ENCODE measurements around the gene PHACTR3. TPM values are rescaled to one million over a fixed set of nuclear protein-coding genes. Genes with fewer than 3 reads are reported as not detected.

The PHACTR3 gene
- total RNA-seq, 1 donor, result not detected

DNA sequence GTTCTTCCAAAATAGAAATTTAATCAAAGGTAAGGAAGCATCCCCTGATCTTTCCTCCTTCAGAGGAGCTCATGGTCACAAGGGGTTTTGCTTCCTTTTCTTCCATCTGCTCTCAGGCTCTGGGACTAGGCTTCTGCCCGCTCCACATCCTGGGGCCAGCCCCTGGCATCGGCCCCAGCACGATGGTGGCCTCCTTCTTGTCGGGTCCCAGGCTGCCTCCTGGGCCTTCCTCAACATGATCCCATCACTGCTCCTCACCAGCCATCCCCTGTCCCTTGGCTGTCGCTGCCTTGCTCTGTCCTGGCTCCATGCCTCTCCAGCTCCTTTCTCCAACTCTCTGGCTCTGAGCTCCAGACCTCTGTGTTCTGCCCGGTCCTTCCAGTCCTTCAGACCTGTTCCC, 4.1 kb downstream of the PHACTR3 start:
- TF ChIP-seq, protein P1, sequence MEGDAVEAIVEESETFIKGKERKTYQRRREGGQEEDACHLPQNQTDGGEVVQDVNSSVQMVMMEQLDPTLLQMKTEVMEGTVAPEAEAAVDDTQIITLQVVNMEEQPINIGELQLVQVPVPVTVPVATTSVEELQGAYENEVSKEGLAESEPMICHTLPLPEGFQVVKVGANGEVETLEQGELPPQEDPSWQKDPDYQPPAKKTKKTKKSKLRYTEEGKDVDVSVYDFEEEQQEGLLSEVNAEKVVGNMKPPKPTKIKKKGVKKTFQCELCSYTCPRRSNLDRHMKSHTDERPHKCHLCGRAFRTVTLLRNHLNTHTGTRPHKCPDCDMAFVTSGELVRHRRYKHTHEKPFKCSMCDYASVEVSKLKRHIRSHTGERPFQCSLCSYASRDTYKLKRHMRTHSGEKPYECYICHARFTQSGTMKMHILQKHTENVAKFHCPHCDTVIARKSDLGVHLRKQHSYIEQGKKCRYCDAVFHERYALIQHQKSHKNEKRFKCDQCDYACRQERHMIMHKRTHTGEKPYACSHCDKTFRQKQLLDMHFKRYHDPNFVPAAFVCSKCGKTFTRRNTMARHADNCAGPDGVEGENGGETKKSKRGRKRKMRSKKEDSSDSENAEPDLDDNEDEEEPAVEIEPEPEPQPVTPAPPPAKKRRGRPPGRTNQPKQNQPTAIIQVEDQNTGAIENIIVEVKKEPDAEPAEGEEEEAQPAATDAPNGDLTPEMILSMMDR (IDR thresholded peaks at IDR 0.05; ENCODE audit: insufficient read depth, low read depth, low read length), result no peak
- no peak overlapping the region for H3K4me3 ChIP-seq (ENCODE audit: low read depth, low read length)
- DNase-seq (ENCODE audit: low read depth), result no peak

DNA sequence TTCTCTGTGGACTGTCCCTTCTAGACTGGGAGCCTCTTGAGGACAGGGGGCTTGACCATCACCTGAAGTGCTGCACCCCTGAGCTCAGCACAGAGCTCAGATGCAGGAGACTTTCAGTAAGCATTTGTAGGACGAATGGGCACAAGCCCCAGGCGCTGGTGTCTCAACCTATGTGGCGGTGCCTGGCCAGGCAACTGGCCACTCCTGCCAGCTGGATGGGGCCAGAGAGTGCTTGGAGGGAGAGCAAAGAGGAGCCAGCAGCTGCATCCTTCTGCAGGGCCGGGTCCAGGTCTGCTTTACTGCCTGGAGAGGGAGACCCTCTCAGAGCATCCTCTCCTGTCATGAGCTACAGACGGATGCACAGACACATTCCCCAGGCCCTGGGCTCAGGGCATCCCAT, 4.5 kb downstream of the PHACTR3 start:
- no peak for DNase-seq (ENCODE audit: low read depth)
- TF ChIP-seq, protein P1 (IDR thresholded peaks at IDR 0.05; ENCODE audit: insufficient read depth, low read depth, low read length), result no peak

DNA sequence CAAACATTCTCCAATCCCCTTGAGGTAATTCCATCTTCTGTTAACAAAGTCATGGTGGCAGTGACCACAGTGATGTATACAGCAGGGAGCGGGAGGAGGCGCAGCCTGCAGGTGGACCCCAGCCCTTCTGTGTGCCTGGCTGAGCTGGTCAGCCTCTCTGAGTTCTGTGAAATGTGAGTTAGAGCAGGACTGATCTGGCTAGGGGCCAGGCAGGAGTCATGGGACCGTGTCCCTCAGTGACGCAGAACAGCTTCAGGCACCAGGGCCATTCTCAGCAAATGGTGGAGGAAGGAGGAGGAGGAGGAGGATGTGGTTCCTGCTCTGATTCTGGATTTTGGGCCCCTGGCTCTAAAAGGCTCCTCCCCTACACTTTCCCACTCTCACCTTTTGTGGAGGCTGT, 6.9 kb downstream of the PHACTR3 start:
- no peak for DNase-seq (ENCODE audit: low read depth)
- TF ChIP-seq, protein P1 (IDR thresholded peaks at IDR 0.05; ENCODE audit: insufficient read depth, low read depth, low read length), result no peak
- no peak overlapping the region for H3K4me3 ChIP-seq (ENCODE audit: low read depth, low read length)

More for the DNA sequence above, 4.5 kb downstream of the PHACTR3 start:
- no peak overlapping the region for H3K4me3 ChIP-seq (ENCODE audit: low read depth, low read length)

DNA sequence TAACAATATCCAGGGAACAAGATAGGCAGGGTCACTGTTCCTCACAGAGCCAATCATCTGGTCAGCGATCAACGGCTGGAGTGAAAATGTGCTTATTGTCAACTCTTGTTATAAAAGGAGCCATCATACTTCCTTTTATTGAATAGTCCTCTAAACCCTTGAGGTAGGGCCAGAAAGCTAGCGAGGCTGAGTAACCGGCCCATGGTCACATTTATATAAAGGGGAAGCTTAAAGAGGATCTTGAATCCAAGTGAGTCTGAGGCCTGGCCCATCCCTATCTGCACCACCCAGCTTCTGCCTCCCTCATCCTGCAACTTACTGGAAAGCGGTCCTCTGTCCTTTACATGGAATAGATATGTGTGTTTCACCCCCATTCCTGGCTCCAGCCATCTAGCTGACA, 9.5 kb downstream of the PHACTR3 start:
- no peak for DNase-seq (ENCODE audit: low read depth)
- TF ChIP-seq, protein P1 (IDR thresholded peaks at IDR 0.05; ENCODE audit: insufficient read depth, low read depth, low read length), result no peak
- no peak overlapping the region for H3K4me3 ChIP-seq (ENCODE audit: low read depth, low read length)

DNA sequence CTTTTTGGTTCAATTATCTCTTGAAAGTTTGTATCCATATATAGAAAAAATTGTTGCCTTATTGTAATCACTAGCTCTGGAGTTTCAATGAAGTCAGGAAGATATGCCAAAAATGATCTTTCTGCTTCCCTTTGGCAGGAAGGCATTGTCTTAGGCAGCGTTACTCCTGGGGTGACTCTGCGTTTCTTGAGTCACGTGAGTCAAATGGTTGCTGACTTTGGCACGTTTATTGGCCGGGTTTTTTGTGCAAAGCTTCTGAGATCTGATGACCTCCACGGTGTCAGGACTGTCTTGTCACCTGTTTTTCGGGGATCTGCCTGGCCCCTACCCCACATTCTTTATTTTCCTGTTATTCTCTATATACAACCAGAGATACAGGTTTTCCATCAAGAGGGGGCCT, 10.4 kb downstream of the PHACTR3 start:
- no peak for DNase-seq (ENCODE audit: low read depth)
- TF ChIP-seq, protein P1 (IDR thresholded peaks at IDR 0.05; ENCODE audit: insufficient read depth, low read depth, low read length), result no peak
- no peak overlapping the region for H3K4me3 ChIP-seq (ENCODE audit: low read depth, low read length)

DNA sequence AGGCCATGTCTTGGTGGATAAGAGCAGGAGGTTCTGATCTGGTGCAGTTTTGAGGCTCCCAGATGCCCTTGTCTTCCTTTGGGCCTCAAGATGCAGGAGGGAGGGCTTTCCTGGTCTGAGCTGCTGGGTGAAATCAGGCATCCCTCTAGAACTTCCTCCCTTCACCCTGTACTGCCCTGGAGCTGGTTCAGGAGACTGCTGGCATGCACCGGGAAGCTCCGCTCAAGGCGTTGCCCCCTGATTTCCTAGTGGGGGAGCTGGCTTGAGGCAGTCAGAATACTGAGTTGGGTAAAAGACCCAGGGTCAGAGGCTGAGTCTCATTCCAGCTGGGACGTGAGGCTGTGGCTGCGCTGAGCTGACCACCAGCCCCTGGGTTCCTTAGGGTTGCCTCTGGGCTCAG, 12.0 kb downstream of the PHACTR3 start:
- no peak for DNase-seq (ENCODE audit: low read depth)
- H3K4me3 ChIP-seq (ENCODE audit: low read depth, low read length), result no peak overlapping the region
- TF ChIP-seq, protein P1 (IDR thresholded peaks at IDR 0.05; ENCODE audit: insufficient read depth, low read depth, low read length), result no peak

DNA sequence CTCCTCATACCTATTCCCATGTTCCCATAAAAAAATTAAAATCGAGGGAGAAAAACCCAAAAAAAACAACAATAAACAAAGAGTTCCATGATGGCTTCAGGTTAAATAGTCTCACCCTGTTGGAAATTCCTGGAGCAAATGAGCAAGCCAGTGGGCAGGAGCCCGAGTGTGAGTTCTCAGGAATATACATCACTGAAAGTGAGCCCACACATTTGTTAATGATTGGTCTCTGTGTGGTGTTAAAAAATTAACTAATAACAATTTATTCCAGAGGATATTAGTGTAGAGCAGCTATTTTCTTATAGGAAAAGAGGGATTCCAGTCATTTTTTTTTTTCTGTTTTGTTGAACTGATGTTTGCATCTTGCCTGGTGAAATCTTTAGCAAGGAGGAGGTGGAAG, 12.9 kb downstream of the PHACTR3 start:
- no peak for DNase-seq (ENCODE audit: low read depth)
- no peak overlapping the region for H3K4me3 ChIP-seq (ENCODE audit: low read depth, low read length)
- TF ChIP-seq, protein P1 (IDR thresholded peaks at IDR 0.05; ENCODE audit: insufficient read depth, low read depth, low read length), result no peak

Data from fibroblast of villous mesenchyme (primary cell).